PC-3 (cell line): ENCODE data around the gene ARL6IP6.

Experiments used
- CTCF ChIP-seq: fragments of 300-600 bp; sonication (generic); conservative IDR thresholded peaks from 2 replicates; pipeline ENCODE4 v1.5.1; 2017; ENCODE audit warnings: antibody characterized with exemption, low read depth, mild to moderate bottlenecking, low read length
- EZH2 ChIP-seq: fragments of 300-600 bp; sonication (generic); IDR thresholded peaks from one replicate; pipeline ENCODE4 v1.6.1; 2017; ENCODE audit warnings: antibody characterized with exemption, mild to moderate bottlenecking, low read length; ENCODE audit not compliant: unreplicated experiment
- EZH2phosphoT487 ChIP-seq: fragments of 300-600 bp; sonication (generic); IDR thresholded peaks from 2 replicates; pipeline ENCODE4 v1.6.1; 2018; ENCODE audit warnings: mild to moderate bottlenecking, antibody characterized with exemption, low read length, borderline replicate concordance

- TF ChIP-seq CTCF (no peak), EZH2 (no peak), EZH2phosphoT487 (no peak)
Observed at GRCh38 chr2:152761214-152761613, 42.8 kb downstream of the ARL6IP6 start.
